ENCODE data around the gene WDR5B.

DNA sequence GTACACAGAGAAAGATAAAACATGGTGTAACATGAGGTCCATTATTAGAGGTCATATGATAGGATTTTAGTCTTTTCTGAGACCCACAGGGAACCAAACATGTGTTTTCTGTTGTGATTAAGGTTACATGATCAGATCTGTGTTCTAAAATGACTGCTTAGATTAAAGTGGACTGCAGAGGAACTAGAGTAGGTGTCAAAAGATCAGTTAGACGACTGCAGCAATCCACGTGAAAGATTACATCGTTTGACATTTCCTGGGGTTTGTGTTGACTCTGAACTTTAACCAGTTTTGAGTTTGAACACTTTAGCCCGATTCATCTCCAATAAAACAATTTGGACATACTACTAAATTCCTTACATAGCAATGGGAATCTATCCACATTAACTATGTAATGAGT is 37.9 kb downstream of the WDR5B start:
- TF ChIP-seq, protein P1, sequence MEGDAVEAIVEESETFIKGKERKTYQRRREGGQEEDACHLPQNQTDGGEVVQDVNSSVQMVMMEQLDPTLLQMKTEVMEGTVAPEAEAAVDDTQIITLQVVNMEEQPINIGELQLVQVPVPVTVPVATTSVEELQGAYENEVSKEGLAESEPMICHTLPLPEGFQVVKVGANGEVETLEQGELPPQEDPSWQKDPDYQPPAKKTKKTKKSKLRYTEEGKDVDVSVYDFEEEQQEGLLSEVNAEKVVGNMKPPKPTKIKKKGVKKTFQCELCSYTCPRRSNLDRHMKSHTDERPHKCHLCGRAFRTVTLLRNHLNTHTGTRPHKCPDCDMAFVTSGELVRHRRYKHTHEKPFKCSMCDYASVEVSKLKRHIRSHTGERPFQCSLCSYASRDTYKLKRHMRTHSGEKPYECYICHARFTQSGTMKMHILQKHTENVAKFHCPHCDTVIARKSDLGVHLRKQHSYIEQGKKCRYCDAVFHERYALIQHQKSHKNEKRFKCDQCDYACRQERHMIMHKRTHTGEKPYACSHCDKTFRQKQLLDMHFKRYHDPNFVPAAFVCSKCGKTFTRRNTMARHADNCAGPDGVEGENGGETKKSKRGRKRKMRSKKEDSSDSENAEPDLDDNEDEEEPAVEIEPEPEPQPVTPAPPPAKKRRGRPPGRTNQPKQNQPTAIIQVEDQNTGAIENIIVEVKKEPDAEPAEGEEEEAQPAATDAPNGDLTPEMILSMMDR (IDR thresholded peaks at IDR 0.05): no peak
- TF ChIP-seq EZH2 (IDR thresholded peaks at IDR 0.05): no peak
